Hepatocyte (in vitro differentiated cells): ENCODE results near the gene NOPCHAP1.

Source experiments
- EZH2 ChIP-seq: fragments of 200-600 bp; sonication (generic); IDR thresholded peaks from 2 replicates; pipeline ENCODE4 v1.6.1; 2016; ENCODE audit warnings: antibody characterized with exemption, mild to moderate bottlenecking, borderline replicate concordance
- EZH2phosphoT487 ChIP-seq: fragments of 200-600 bp; sonication (generic); IDR thresholded peaks from one replicate; pipeline ENCODE4 v1.6.1; 2018; ENCODE audit warnings: antibody characterized with exemption, mild to moderate bottlenecking, low read depth, moderate library complexity; ENCODE audit not compliant: unreplicated experiment, severe bottlenecking
- TF ChIP-seq, protein P1 (sequence below): fragments of 200-600 bp; sonication (generic); IDR thresholded peaks from 2 replicates; pipeline ENCODE4 v1.5.1; 2016; ENCODE audit warnings: antibody characterized with exemption, mild to moderate bottlenecking; ENCODE audit not compliant: poor library complexity

DNA sequence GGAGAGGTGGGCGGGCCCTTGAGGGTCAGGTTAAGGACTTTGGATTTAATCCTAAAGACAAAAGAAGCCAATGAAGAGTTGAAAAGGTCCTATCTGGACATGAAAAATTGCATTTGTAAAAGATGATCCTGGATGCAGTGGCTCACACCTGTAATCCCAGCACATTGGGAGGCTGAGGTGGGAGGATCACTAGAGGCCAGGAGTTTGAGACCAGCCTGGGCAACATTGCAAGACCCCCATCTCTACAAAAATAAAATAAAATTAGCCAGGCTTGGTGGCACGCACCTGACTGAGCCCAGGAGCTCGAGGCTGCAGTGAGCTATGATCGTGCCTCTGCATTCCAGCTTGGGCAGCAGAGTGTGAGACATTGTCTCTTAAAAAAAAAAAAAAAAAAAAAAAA lies 25.7 kb upstream of the NOPCHAP1 start:
- TF ChIP-seq, protein P1, sequence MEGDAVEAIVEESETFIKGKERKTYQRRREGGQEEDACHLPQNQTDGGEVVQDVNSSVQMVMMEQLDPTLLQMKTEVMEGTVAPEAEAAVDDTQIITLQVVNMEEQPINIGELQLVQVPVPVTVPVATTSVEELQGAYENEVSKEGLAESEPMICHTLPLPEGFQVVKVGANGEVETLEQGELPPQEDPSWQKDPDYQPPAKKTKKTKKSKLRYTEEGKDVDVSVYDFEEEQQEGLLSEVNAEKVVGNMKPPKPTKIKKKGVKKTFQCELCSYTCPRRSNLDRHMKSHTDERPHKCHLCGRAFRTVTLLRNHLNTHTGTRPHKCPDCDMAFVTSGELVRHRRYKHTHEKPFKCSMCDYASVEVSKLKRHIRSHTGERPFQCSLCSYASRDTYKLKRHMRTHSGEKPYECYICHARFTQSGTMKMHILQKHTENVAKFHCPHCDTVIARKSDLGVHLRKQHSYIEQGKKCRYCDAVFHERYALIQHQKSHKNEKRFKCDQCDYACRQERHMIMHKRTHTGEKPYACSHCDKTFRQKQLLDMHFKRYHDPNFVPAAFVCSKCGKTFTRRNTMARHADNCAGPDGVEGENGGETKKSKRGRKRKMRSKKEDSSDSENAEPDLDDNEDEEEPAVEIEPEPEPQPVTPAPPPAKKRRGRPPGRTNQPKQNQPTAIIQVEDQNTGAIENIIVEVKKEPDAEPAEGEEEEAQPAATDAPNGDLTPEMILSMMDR = no peak
- no peak for TF ChIP-seq EZH2phosphoT487
- no peak for TF ChIP-seq EZH2
